Natural killer cell (primary cell): ENCODE results near the gene MED13L. TPM values are rescaled to one million over a fixed set of nuclear protein-coding genes. Genes with fewer than 3 reads are reported as not detected.
A peak's percentile ranks its signal among the peaks of the same experiment; 100 is the strongest.
"Not testable (repeated sequence)": the region's sequence is repeated elsewhere in the genome, so short reads cannot be mapped to it uniquely, and the experiment has no call there.

ENCODE experiments used
- ATAC-seq, 3 donors: fragments of 150-1000 bp in 2 of 3; fragments of 200-7000 bp in 1 of 3; cut with Tn5 transposase; 1 replicate in 1 of 3; 2 replicates in 2 of 3; pipeline ENCODE4 v1.10.0; 2021; ENCODE audit warnings: mild to moderate bottlenecking in 2 of 3, moderate library complexity in 2 of 3
- DNase-seq, 2 donors: peaks; one replicate each; pipeline versions ENCODE4 v3.0.0 to v3.0.0-alpha.2; 2013 to 2021; ENCODE audit warnings: mixed read lengths in 1 of 2
- H3K27ac ChIP-seq: one replicate; pipeline ENCODE4 v1.5.1; 2013; ENCODE audit warnings: mild to moderate bottlenecking, low read length
- H3K27me3 ChIP-seq: one replicate; pipeline ENCODE4 v1.6.1; 2013; ENCODE audit warnings: low read length; ENCODE audit not compliant: control insufficient read depth, insufficient read depth
- H3K36me3 ChIP-seq: one replicate; pipeline ENCODE4 v1.6.1; 2013; ENCODE audit warnings: low read length; ENCODE audit not compliant: control insufficient read depth, insufficient read depth
- H3K4me1 ChIP-seq: one replicate; pipeline ENCODE4 v1.6.1; 2013; ENCODE audit warnings: low read length; ENCODE audit not compliant: control insufficient read depth, insufficient read depth
- H3K4me3 ChIP-seq: one replicate; pipeline ENCODE4 v1.5.1; 2013; ENCODE audit warnings: low read length
- H3K9me3 ChIP-seq: one replicate; pipeline ENCODE4 v1.6.1; 2013; ENCODE audit warnings: low read length; ENCODE audit not compliant: control insufficient read depth, insufficient read depth
- H3K27ac Mint-ChIP-seq, 2 donors: one replicate each; pipeline ENCODE4 v1.8.0; 2022; ENCODE audit warnings: mild to moderate bottlenecking in 2 of 2, mixed read lengths in 2 of 2, moderate library complexity in 1 of 2
- H3K27me3 Mint-ChIP-seq, 2 donors: one replicate each; pipeline ENCODE4 v1.8.0; 2022; ENCODE audit warnings: low read depth in 2 of 2, mixed read lengths in 2 of 2
- H3K36me3 Mint-ChIP-seq: one replicate; pipeline ENCODE4 v1.8.0; 2022; ENCODE audit warnings: mixed read lengths
- H3K4me1 Mint-ChIP-seq, 2 donors: one replicate each; pipeline ENCODE4 v1.8.0; 2022; ENCODE audit warnings: mixed read lengths in 2 of 2
- H3K4me3 Mint-ChIP-seq: one replicate; pipeline ENCODE4 v1.8.0; 2022; ENCODE audit warnings: mild to moderate bottlenecking, moderate library complexity, mixed read lengths
- H3K9me3 Mint-ChIP-seq, 2 donors: one replicate each; pipeline ENCODE4 v1.8.0; 2022; ENCODE audit warnings: mixed read lengths in 2 of 2
- WGBS: methylation state at CpG from one replicate; pipeline ENCODE4 v1.1.7; 2013; ENCODE audit warnings: missing lambda C conversion rate; ENCODE audit not compliant: insufficient coverage; 5-methylcytosine and 5-hydroxymethylcytosine counted together
- intact Hi-C: fragments of 100-400 bp; cut with micrococcal nuclease; formaldehyde crosslinking; loops from one replicate; pipeline ENCODE4 v1.14.2; 2022
- total RNA-seq, 4 donors: library from RNA; stranded (reverse); fragments of 120-200 nt in 1 of 4; gene quantifications; one replicate each; pipeline versions ENCODE4 v1.2.3 to v1.2.4, GENCODE V29; 2013 to 2022
- TF ChIP-seq, protein P1 (sequence below): fragments of 200-600 bp; IDR thresholded peaks from one replicate; pipeline ENCODE4 v1.8.0; 2022; ENCODE audit warnings: antibody characterized with exemption

The MED13L gene
- total RNA-seq, 3 donors from 2014 or later (not counting 1 experiment from before 2014, with no cell fraction given), result 237 to 316 (median 240) TPM

DNA sequence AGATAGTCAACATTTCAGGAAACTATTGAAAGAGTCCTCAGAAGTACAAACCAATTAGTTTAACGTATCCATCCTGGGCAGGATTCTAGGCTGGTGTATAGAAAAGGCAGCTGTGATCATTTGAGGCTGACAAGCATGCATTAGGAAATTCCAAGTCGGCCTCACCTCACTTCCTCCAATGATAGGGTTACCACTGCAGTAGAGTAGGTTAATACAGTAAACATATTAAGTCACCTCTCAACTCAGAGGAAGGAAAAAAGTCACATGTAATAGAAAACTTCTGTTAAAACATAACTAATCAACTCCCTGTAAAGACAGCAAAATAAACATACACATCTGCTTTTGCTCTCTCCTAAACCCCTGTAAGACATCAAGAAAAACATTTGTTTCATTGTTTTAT is 33.5 kb downstream of the MED13L start:
- peak; percentile 74 to 86 (median 78) for ATAC-seq
- Mint-ChIP-seq H3K27ac (peak overlapping the region; percentile 19 to 32), H3K9me3 (no peaks in the 10 kb centered on the region), H3K27me3 (no peaks in the 10 kb centered on the region), H3K36me3 (no peaks in the 10 kb centered on the region), H3K4me3 (no peak overlapping the region), H3K4me1 (peaks cover 79% of the 10 kb centered on the region in 2 donors)
- H3K4me3 ChIP-seq, result no peak overlapping the region
- H3K9me3 ChIP-seq, result no peaks in the 10 kb centered on the region
- H3K27ac ChIP-seq, result no peak overlapping the region
- 50% methylated on average over 1 of the region's 2 CpGs for WGBS
- peaks cover 17% of the 10 kb centered on the region for H3K4me1 ChIP-seq
- DNase-seq, result peak in 1 of 2 donors; percentile 43
- no peaks in the 10 kb centered on the region for H3K36me3 ChIP-seq
- intact Hi-C loops, result no loop called here
- no peaks in the 10 kb centered on the region for H3K27me3 ChIP-seq
- TF ChIP-seq, protein P1, sequence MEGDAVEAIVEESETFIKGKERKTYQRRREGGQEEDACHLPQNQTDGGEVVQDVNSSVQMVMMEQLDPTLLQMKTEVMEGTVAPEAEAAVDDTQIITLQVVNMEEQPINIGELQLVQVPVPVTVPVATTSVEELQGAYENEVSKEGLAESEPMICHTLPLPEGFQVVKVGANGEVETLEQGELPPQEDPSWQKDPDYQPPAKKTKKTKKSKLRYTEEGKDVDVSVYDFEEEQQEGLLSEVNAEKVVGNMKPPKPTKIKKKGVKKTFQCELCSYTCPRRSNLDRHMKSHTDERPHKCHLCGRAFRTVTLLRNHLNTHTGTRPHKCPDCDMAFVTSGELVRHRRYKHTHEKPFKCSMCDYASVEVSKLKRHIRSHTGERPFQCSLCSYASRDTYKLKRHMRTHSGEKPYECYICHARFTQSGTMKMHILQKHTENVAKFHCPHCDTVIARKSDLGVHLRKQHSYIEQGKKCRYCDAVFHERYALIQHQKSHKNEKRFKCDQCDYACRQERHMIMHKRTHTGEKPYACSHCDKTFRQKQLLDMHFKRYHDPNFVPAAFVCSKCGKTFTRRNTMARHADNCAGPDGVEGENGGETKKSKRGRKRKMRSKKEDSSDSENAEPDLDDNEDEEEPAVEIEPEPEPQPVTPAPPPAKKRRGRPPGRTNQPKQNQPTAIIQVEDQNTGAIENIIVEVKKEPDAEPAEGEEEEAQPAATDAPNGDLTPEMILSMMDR, result no peak

DNA sequence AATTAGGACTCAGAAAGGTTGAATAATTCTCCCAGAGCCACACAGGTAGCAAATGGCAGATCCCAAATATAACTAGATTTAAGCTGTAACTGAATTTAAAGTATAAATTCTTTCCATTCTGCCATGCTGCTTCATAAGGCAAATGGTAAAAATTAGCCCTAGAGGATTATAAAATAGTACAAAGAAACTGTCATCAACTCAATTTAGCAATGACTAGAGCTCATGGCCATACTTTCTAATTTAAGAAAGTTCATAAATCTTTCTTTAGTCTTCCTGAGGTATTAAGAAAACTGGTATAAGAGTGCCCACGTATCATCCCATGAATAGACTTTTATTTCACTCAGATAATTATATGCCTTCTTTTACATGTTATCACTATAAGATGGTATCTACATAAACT is 34.8 kb downstream of the MED13L start:
- Histone ChIP-seq H3K36me3 (no peaks in the 10 kb centered on the region), H3K4me1 (peaks cover 11% of the 10 kb centered on the region), H3K27me3 (no peaks in the 10 kb centered on the region), H3K27ac (no peak overlapping the region), H3K4me3 (no peak overlapping the region), H3K9me3 (no peaks in the 10 kb centered on the region)
- peak overlapping the region in 1 of 2 donors; percentile 32 for H3K27ac Mint-ChIP-seq
- WGBS, result no CpG with 5 or more reads among the region's 1 CpG
- no peaks in the 10 kb centered on the region for H3K9me3 Mint-ChIP-seq
- intact Hi-C loops, result no loop called here
- DNase-seq, result no peak
- peaks cover 67% of the 10 kb centered on the region in 2 donors for H3K4me1 Mint-ChIP-seq
- H3K27me3 Mint-ChIP-seq, result no peaks in the 10 kb centered on the region
- no peaks in the 10 kb centered on the region for H3K36me3 Mint-ChIP-seq
- no peak overlapping the region for H3K4me3 Mint-ChIP-seq
- TF ChIP-seq, protein P1, result no peak
- ATAC-seq, result no peak

DNA sequence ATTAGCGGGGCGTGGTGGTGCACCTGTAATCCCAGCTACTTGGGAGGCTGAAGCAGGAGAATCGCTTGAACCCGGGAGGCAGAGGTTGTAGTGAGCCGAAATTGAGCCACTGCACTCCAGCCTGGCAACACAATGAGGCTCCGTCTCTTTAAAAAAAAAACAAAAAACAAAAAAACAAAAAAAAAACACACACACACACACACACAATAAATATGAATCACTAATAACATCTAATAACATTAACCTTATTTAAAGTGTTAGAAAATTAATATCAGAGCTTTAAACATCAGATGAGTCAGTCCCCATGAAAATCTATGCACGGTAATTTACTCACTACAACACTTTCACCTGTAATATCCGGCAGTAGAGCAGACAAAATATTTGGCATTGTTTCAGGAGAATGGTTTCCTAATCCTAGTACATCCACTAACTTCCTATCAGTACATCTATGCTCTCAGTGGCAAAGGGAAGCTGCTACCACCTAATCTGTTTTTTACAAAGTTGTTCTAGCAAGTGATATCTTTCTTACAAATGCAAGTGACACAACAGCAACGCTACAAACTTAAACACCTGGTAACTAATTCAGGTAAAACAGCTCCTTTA is 36.2 kb downstream of the MED13L start:
- no peak overlapping the region for H3K27ac Mint-ChIP-seq
- Histone ChIP-seq H3K27me3 (no peaks in the 10 kb centered on the region), H3K4me1 (peaks cover 9% of the 10 kb centered on the region), H3K4me3 (no peak overlapping the region), H3K9me3 (no peaks in the 10 kb centered on the region), H3K36me3 (no peaks in the 10 kb centered on the region), H3K27ac (no peak overlapping the region)
- H3K9me3 Mint-ChIP-seq, result no peaks in the 10 kb centered on the region
- TF ChIP-seq, protein P1, result no peak
- intact Hi-C loops, result no loop called here
- peaks cover 64 to 65% of the 10 kb centered on the region in 2 donors for H3K4me1 Mint-ChIP-seq
- no peaks in the 10 kb centered on the region for H3K36me3 Mint-ChIP-seq
- DNase-seq, result no peak
- WGBS, result 71% methylated on average over 7 of the region's 9 CpGs
- H3K27me3 Mint-ChIP-seq, result no peaks in the 10 kb centered on the region
- ATAC-seq, result no peak
- no peak overlapping the region for H3K4me3 Mint-ChIP-seq

DNA sequence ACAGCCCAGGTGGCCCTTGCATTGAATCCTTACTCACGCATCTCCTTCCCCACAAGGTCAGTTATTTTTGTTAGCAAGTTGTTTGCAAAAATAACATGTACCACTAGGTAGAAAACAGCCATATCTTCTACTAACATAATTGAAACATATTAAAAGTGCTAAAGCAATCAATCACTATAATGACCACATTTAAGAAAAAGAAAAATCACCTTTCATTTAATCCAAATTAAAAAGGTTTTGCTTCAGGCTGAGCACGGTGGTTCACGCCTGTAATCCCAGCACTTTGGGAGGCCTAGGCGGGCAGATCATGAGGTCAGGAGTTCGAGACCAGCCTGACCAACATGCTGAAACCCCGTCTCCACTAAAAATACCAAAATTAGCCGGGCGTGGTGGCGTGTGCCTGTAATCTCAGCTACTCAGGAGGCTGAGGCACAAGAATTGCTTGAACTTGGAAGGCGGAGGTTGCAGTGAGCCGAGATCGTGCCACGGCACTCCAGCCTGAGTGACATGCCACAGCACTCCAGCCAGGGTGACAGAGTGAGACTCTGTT is 38.8 kb downstream of the MED13L start:
- not testable (repeated sequence) for H3K4me3 Mint-ChIP-seq, H3K9me3 ChIP-seq, H3K27me3 Mint-ChIP-seq, H3K4me3 ChIP-seq, H3K27ac Mint-ChIP-seq, H3K4me1 ChIP-seq, H3K27me3 ChIP-seq, H3K27ac ChIP-seq, DNase-seq, H3K36me3 ChIP-seq, H3K36me3 Mint-ChIP-seq, ATAC-seq, H3K9me3 Mint-ChIP-seq
- WGBS, result 91% methylated on average over 12 of the region's 13 CpGs
- peaks cover 45 to 47% of the 10 kb centered on the region in 2 donors for H3K4me1 Mint-ChIP-seq
- intact Hi-C loops, result loop anchor here (5.0 kb wide), 1 partner anchor 39 kb away; the partner anchor contains the start of gene MED13L
